ENCODE data around the gene LHFPL2.

DNA sequence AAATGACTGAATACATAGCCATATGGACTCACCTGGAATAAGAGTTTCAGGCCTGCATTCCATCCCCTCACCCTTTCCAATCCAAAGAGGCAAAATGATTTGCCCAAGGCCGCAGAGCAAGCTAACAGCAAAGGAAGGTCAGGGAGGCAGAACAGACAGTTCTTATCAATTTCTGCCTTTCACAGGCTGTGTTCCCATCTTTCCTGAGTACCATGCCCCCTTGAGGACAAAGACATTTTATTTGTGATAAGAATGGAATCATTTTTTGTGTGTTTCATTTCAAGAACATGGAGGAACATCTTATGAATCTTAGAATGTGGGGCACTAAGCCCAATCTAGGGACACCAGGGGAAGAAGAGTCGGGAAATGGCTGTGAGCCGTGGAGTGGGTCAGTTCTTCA, 13.9 kb downstream of the LHFPL2 start:
- TF ChIP-seq, protein P1, sequence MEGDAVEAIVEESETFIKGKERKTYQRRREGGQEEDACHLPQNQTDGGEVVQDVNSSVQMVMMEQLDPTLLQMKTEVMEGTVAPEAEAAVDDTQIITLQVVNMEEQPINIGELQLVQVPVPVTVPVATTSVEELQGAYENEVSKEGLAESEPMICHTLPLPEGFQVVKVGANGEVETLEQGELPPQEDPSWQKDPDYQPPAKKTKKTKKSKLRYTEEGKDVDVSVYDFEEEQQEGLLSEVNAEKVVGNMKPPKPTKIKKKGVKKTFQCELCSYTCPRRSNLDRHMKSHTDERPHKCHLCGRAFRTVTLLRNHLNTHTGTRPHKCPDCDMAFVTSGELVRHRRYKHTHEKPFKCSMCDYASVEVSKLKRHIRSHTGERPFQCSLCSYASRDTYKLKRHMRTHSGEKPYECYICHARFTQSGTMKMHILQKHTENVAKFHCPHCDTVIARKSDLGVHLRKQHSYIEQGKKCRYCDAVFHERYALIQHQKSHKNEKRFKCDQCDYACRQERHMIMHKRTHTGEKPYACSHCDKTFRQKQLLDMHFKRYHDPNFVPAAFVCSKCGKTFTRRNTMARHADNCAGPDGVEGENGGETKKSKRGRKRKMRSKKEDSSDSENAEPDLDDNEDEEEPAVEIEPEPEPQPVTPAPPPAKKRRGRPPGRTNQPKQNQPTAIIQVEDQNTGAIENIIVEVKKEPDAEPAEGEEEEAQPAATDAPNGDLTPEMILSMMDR (IDR thresholded peaks at IDR 0.05; ENCODE audit: low read depth, low read length), result no peak
- TF ChIP-seq, protein P2, sequence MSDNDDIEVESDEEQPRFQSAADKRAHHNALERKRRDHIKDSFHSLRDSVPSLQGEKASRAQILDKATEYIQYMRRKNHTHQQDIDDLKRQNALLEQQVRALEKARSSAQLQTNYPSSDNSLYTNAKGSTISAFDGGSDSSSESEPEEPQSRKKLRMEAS (IDR thresholded peaks at IDR 0.05; ENCODE audit: low read depth, low read length), result no peak
- TF ChIP-seq POLR2A (IDR thresholded peaks at IDR 0.05; ENCODE audit: extremely low read depth, insufficient read length), result no peak
